SK-N-SH treated with all-trans-retinoic acid at 6 μM for 48 hours (cell line): ENCODE results near the gene DPF3.

ENCODE experiments used
- ATAC-seq: fragments of 200-7000 bp; cut with Tn5 transposase; 3 replicates; pipeline ENCODE4 v1.9.1; 2020; ENCODE audit warnings: mild to moderate bottlenecking, moderate library complexity
- ARNTL ChIP-seq: fragments of 450-650 bp; formaldehyde crosslinking; IDR thresholded peaks from 2 replicates; pipeline ENCODE4 v1.5.0; 2020; ENCODE audit warnings: low read depth, mild to moderate bottlenecking, moderate library complexity, borderline replicate concordance
- BACH2 ChIP-seq: fragments of 250-450 bp; sonication (Bioruptor Pico); IDR thresholded peaks from 2 replicates; pipeline ENCODE4 v1.9.0; 2021; ENCODE audit warnings: mild to moderate bottlenecking, borderline replicate concordance
- CREB5 ChIP-seq: fragments of 250-450 bp; sonication (Bioruptor Pico); IDR thresholded peaks from 2 replicates; pipeline ENCODE4 v1.5.1; 2020; ENCODE audit warnings: low read depth, mild to moderate bottlenecking, moderate library complexity
- CSDC2 ChIP-seq: fragments of 250-450 bp; sonication (Bioruptor Pico); IDR thresholded peaks from 2 replicates; pipeline ENCODE4 v1.5.0; 2020; ENCODE audit warnings: mild to moderate bottlenecking, moderate library complexity
- CSRNP3 ChIP-seq: fragments of 250-450 bp; sonication (Bioruptor Pico); IDR thresholded peaks from 2 replicates; pipeline ENCODE4 v1.5.1; 2021; ENCODE audit warnings: mild to moderate bottlenecking, moderate library complexity
- ESRRG ChIP-seq: fragments of 250-450 bp; sonication (Bioruptor Pico); IDR thresholded peaks from 2 replicates; pipeline ENCODE4 v1.6.1; 2021; ENCODE audit warnings: mild to moderate bottlenecking
- GLIS3 ChIP-seq: fragments of 250-450 bp; sonication (Bioruptor Pico); IDR thresholded peaks from 2 replicates; pipeline ENCODE4 v1.5.0; 2020; ENCODE audit warnings: mild to moderate bottlenecking, moderate library complexity
- OSR1 ChIP-seq: fragments of 250-450 bp; sonication (Bioruptor Pico); IDR thresholded peaks from 2 replicates; pipeline ENCODE4 v1.8.0; 2022; ENCODE audit warnings: moderate library complexity, mild to moderate bottlenecking, inconsistent platforms
- PATZ1 ChIP-seq: fragments of 250-450 bp; sonication (Bioruptor Pico); IDR thresholded peaks from 2 replicates; pipeline ENCODE4 v1.8.0; 2020; ENCODE audit warnings: mild to moderate bottlenecking, moderate library complexity, borderline replicate concordance
- POU6F1 ChIP-seq: fragments of 250-450 bp; sonication (Bioruptor Pico); IDR thresholded peaks from 2 replicates; pipeline ENCODE4 v1.8.0; 2021; ENCODE audit warnings: low read depth, mild to moderate bottlenecking, moderate library complexity, borderline replicate concordance
- PPARA ChIP-seq: fragments of 250-450 bp; sonication (Bioruptor Pico); IDR thresholded peaks from 2 replicates; pipeline ENCODE4 v1.5.0; 2020; ENCODE audit warnings: mild to moderate bottlenecking, borderline replicate concordance
- RARB ChIP-seq: fragments of 250-450 bp; sonication (Bioruptor Pico); IDR thresholded peaks from 2 replicates; pipeline ENCODE4 v1.8.0; 2021; ENCODE audit warnings: mild to moderate bottlenecking, moderate library complexity
- SNAI2 ChIP-seq: fragments of 250-450 bp; sonication (Bioruptor Pico); IDR thresholded peaks from 2 replicates; pipeline ENCODE4 v1.5.0; 2020; ENCODE audit warnings: mild to moderate bottlenecking, moderate library complexity
- TCF4 ChIP-seq: fragments of 250-450 bp; sonication (Bioruptor Pico); IDR thresholded peaks from 2 replicates; pipeline ENCODE4 v1.8.0; 2021; ENCODE audit warnings: mild to moderate bottlenecking, moderate library complexity, borderline replicate concordance
- TOX ChIP-seq: fragments of 250-450 bp; sonication (Bioruptor Pico); IDR thresholded peaks from 2 replicates; pipeline ENCODE4 v1.8.0; 2021; ENCODE audit warnings: mild to moderate bottlenecking, moderate library complexity, borderline replicate concordance
- TSHZ2 ChIP-seq: fragments of 250-450 bp; sonication (Bioruptor Pico); IDR thresholded peaks from 2 replicates; pipeline ENCODE4 v1.5.0; 2020; ENCODE audit warnings: mild to moderate bottlenecking, moderate library complexity
- ZC3H10 ChIP-seq: fragments of 250-450 bp; sonication (Bioruptor Pico); IDR thresholded peaks from 2 replicates; pipeline ENCODE4 v1.5.1; 2021; ENCODE audit warnings: mild to moderate bottlenecking, moderate library complexity
- ZFP3 ChIP-seq: fragments of 250-450 bp; sonication (Bioruptor Pico); IDR thresholded peaks from 2 replicates; pipeline ENCODE4 v1.5.0; 2020; ENCODE audit warnings: mild to moderate bottlenecking, moderate library complexity
- ZFP30 ChIP-seq: fragments of 450-650 bp; formaldehyde crosslinking; IDR thresholded peaks from 2 replicates; pipeline ENCODE4 v1.5.0; 2022; ENCODE audit warnings: mild to moderate bottlenecking, moderate library complexity
- ZNF565 ChIP-seq: fragments of 450-650 bp; formaldehyde crosslinking; conservative IDR thresholded peaks from 2 replicates; pipeline ENCODE4 v1.5.0; 2020; ENCODE audit warnings: low read depth, mild to moderate bottlenecking, moderate library complexity
- ZNF8 ChIP-seq: fragments of 450-650 bp; formaldehyde crosslinking; IDR thresholded peaks from 2 replicates; pipeline ENCODE4 v1.5.0; 2020; ENCODE audit warnings: mild to moderate bottlenecking, moderate library complexity

The DPF3 gene

GRCh38 chr14:72717220-72717619 lies 176.7 kb downstream of the DPF3 start:
- no peak for TF ChIP-seq TSHZ2 (CRISPR knock-in tag)
- no peak for TF ChIP-seq CREB5 (CRISPR knock-in tag)
- no peak for TF ChIP-seq TCF4
- no peak for TF ChIP-seq CSRNP3 (CRISPR knock-in tag)
- TF ChIP-seq TOX: no peak
- no peak for TF ChIP-seq ZNF565
- TF ChIP-seq POU6F1 (CRISPR knock-in tag): no peak
- TF ChIP-seq BACH2: no peak
- no peak for TF ChIP-seq CSDC2 (CRISPR knock-in tag)
- no peak for TF ChIP-seq PPARA (CRISPR knock-in tag)
- TF ChIP-seq ZC3H10: no peak
- TF ChIP-seq ESRRG (CRISPR knock-in tag): no peak
- no peak for TF ChIP-seq ZFP3 (CRISPR knock-in tag)
- TF ChIP-seq ARNTL (CRISPR knock-in tag): no peak
- TF ChIP-seq OSR1: no peak
- TF ChIP-seq ZFP30: no peak
- TF ChIP-seq GLIS3 (CRISPR knock-in tag): no peak
- no peak for TF ChIP-seq RARB
- no peak for TF ChIP-seq ZNF8
- no peak for TF ChIP-seq PATZ1 (CRISPR knock-in tag)
- no peak for ATAC-seq

- TF ChIP-seq CSDC2 (CRISPR knock-in tag): no peak
- TF ChIP-seq TCF4: no peak
- TF ChIP-seq SNAI2 (CRISPR knock-in tag): no peak
- no peak for TF ChIP-seq POU6F1 (CRISPR knock-in tag)
- TF ChIP-seq BACH2: no peak
- no peak for TF ChIP-seq CREB5 (CRISPR knock-in tag)
- no peak for TF ChIP-seq TSHZ2 (CRISPR knock-in tag)
- no peak for TF ChIP-seq ZFP3 (CRISPR knock-in tag)
- TF ChIP-seq RARB: no peak
- TF ChIP-seq ZFP30: no peak
- no peak for TF ChIP-seq PATZ1 (CRISPR knock-in tag)
- no peak for TF ChIP-seq ZNF8
- TF ChIP-seq, all 23 proteins: peak for 0
- no peak for ATAC-seq
Observed at GRCh38 chr14:72716476-72716875, 177.4 kb downstream of the DPF3 start.
